PFSK-1 (cell line): ENCODE results near the gene MICALL2.

Experiments used
- FOXP2 ChIP-seq: optimal IDR thresholded peaks from 2 replicates; pipeline ENCODE3; 2011; ENCODE audit warnings: borderline replicate concordance, control low read depth, inconsistent platforms; ENCODE audit not compliant: insufficient read depth; ENCODE audit errors: extremely low read length, extremely low read depth
- POLR2AphosphoS5 ChIP-seq: IDR thresholded peaks from 2 replicates; pipeline ENCODE4 v1.6.1; 2012; ENCODE audit warnings: low read depth, mild to moderate bottlenecking, control low read depth, low read length, moderate library complexity
- REST ChIP-seq, 2 experiments: IDR thresholded peaks; 2 replicates each; pipeline versions ENCODE4 v1.6.1 to v1.8.0; 2011 to 2012; ENCODE audit warnings: low read depth in 2 of 2, low read length in 2 of 2, control low read depth in 1 of 2, inconsistent platforms in 1 of 2, mild to moderate bottlenecking in 1 of 2, moderate library complexity in 1 of 2; ENCODE audit not compliant: insufficient read depth in 1 of 2
- SIN3A ChIP-seq: IDR thresholded peaks from 2 replicates; pipeline ENCODE4 v1.6.1; 2012; ENCODE audit warnings: mild to moderate bottlenecking, low read length, moderate library complexity, borderline replicate concordance; ENCODE audit not compliant: insufficient read depth
- TAF1 ChIP-seq: IDR thresholded peaks from 2 replicates; pipeline ENCODE4 v1.6.1; 2012; ENCODE audit warnings: low read length, control low read depth, borderline replicate concordance; ENCODE audit not compliant: insufficient read depth

MICALL2 gene

GRCh38 chr7:1454542-1454941, 4.7 kb downstream of the MICALL2 start:
- TF ChIP-seq POLR2AphosphoS5 (no peak), SIN3A (no peak), REST (IDR thresholded peaks at IDR 0.05; ENCODE audit: insufficient read depth in 1 of 2, low read depth in 2 of 2, low read length in 2 of 2) (no peak), TAF1 (no peak), FOXP2 (no peak)

- TF ChIP-seq FOXP2 (no peak), POLR2AphosphoS5 (no peak), SIN3A (no peak), REST (IDR thresholded peaks at IDR 0.05; ENCODE audit: insufficient read depth in 1 of 2, low read depth in 2 of 2, low read length in 2 of 2) (no peak), TAF1 (no peak)
Observed at GRCh38 chr7:1452205-1452604, 7.1 kb downstream of the MICALL2 start.

- TF ChIP-seq FOXP2 = no peak
- no peak for TF ChIP-seq POLR2AphosphoS5
- TF ChIP-seq TAF1 = no peak
- no peak for TF ChIP-seq SIN3A
- no peak for TF ChIP-seq REST (IDR thresholded peaks at IDR 0.05; ENCODE audit: insufficient read depth in 1 of 2, low read depth in 2 of 2, low read length in 2 of 2)
Observed at GRCh38 chr7:1450987-1451386, 8.3 kb downstream of the MICALL2 start.

GRCh38 chr7:1450431-1450830, 8.8 kb downstream of the MICALL2 start:
- TF ChIP-seq FOXP2 (no peak), SIN3A (no peak), REST (IDR thresholded peaks at IDR 0.05; ENCODE audit: insufficient read depth in 1 of 2, low read depth in 2 of 2, low read length in 2 of 2) (no peak), TAF1 (no peak), POLR2AphosphoS5 (no peak)

- TF ChIP-seq SIN3A (no peak), POLR2AphosphoS5 (no peak), REST (IDR thresholded peaks at IDR 0.05; ENCODE audit: insufficient read depth in 1 of 2, low read depth in 2 of 2, low read length in 2 of 2) (no peak), FOXP2 (no peak), TAF1 (no peak)
Observed at GRCh38 chr7:1449951-1450350, 9.3 kb downstream of the MICALL2 start.
